HG03097 (cell line): Measurements from ENCODE around the gene SNRPN.
"Not testable (repeated sequence)": the region's sequence is repeated elsewhere in the genome, so short reads cannot be mapped to it uniquely, and the experiment has no call there.

ENCODE experiments used
- ATAC-seq: cut with Tn5 transposase; IDR thresholded peaks from one replicate; pipeline ENCODE4 v1.9.1; 2021; ENCODE audit not compliant: unreplicated experiment, low FRiP score

Gene SNRPN

GRCh38 chr15:24954783-24955530 is at the start of gene SNRPN, which contains the start of gene SNURF:
TSS of gene SNRPN (plus strand) at chr15:24954987. CDS start at chr15:24974454, 19,467 bp downstream.
TSS of gene SNURF (plus strand) at chr15:24954987. CDS start at chr15:24955049, 62 bp downstream.
- peak; percentile 51 for ATAC-seq

GRCh38 chr15:24916305-24917009 is 38.3 kb upstream of the SNRPN start:
- ATAC-seq: no peak

GRCh38 chr15:24917431-24917830 is 37.4 kb upstream of the SNRPN start:
- no peak for ATAC-seq

DNA sequence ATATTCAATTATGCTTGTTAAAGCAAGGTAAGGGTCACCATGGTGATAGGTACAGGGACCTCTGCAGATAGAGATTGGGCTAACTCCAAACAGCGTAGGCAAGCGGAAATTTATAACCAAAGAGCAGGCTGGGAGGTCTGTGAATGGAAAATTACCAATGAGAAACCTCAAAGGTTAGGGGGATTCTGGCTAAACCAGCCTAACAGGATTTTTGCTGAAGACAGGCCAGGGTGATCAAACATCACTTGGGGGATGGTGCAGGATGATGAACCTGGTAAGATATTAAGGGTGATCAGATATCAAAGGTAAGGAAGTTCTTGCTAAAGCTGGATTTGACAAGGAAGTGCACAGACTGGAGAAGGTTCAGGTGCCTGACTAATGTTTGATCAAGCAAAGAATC is 35.3 kb upstream of the SNRPN start:
- no peak for ATAC-seq

- not testable (repeated sequence) for ATAC-seq
Observed at GRCh38 chr15:24922781-24923180, 32.0 kb upstream of the SNRPN start.

- ATAC-seq: no peak
Observed at GRCh38 chr15:24924153-24924552, 30.6 kb upstream of the SNRPN start.

DNA sequence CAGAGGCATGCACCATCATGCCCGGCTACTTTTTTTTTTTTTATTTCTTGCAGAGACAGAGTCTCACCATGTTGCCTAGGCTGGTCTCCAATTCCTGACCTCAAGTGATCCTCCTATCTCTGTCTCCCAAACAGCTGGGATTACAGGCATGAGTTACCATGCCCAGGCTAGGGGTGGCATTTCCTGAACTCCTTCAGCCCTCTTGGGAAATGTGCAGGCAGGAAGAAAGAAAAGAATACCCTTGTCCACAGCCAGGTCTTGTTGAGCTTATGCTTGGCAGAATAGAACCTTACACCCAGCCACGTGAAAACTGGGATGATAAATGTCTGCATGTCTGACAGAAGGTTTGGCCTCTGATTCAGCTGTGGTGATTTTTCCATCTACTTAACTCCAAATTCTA is 30.2 kb upstream of the SNRPN start:
- ATAC-seq: no peak

DNA sequence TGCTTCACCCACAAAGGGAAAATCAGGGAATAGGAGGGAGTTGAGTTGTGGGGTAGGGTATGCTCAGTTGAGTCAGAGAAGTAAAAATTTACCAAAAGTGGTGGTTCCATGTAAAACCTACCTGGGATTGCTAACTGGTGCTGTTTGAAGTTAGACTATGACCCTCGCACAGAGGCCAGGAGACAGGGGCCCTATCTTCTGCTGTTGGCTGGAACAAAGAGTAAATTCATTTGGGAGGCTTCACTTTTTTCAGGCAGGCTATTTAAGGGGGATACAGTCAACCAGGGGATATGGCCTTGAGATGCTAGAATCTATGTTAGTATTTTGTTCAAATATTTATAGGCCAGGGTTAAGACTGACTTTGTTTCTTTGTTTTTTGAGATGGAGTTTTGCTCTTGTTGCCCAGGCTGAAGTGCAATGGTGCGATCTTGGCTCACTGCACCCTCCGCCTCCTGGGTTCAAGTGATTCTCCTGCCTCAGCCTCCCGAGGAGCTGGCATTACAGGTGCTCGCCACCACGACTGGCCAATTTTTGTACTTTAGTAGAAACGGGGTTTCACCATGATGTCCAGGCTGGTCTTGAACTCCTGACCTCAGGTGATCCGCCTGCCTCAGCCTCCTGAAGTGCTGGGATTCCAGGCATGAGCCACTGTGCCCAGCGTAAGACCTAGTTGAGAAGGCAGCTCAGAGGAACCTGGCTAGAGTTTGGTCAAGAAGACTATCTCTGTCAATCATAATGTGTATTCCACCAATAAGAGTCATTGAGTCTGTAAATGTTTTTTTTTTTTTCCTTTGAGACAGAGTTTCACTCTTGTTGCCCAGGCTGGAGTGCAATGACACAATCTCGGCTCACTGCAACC is 22.7 kb upstream of the SNRPN start:
- not testable (repeated sequence) for ATAC-seq

- no peak for ATAC-seq
Observed at GRCh38 chr15:24933716-24934115, 21.1 kb upstream of the SNRPN start.

DNA sequence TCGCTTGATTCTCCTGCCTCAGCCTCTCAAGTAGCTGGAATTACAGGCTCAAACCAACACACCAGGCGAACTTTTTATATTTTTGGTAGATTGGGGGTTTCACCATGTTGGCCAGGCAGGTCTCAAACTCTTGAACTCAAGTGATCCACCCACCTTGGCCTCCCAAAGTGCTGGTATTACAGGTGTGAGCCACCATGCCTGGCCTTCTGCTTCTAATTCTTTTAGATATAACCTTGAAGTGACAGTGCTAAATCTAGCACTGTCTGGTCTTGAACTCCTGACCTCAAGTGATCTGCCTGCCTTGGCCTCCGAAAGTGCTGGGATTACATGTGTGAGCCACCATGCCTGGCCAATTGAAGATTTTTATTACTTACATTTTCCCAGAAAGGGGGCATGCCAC is 16.6 kb upstream of the SNRPN start:
- not testable (repeated sequence) for ATAC-seq

DNA sequence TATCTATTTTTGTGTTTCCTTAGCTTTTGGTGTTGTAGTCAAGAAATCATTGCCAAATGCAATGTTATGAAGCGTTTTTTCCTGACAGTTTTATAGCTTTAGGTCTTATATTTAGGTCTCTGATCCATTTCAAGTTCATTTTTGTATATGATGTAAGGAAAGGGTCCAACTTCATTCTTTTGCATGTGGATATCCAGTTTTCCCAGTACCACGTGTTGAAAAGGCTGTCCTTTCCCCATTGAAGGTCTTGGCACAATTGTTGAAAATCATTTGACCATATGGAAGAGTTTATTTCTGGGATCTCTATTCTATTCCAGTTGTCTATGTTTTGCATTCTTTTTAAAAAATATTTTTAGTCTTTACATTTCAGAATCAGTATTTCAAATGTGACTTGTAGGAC is 14.6 kb upstream of the SNRPN start:
- ATAC-seq: no peak

DNA sequence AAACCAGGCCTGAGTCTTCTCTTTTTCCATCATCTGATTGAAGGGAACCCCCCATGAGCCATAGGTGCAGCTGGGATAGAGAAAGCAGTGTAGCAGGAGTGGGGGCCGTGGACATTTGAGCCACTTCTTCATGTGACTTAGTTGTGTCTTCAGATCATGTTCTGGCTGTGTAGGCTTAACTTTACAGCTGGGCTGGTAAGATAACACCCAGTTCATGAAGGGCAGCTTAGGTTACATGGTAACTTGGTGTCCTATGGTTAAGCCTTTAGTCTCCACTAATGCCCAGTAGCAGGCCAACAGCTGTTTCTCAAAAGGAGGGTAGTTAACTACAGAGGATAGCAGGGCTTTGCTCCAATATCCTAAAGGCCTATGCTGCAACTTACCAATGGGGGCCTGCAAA is 11.4 kb upstream of the SNRPN start:
- no peak for ATAC-seq

GRCh38 chr15:24944954-24945353 is 9.8 kb upstream of the SNRPN start:
- ATAC-seq: no peak

DNA sequence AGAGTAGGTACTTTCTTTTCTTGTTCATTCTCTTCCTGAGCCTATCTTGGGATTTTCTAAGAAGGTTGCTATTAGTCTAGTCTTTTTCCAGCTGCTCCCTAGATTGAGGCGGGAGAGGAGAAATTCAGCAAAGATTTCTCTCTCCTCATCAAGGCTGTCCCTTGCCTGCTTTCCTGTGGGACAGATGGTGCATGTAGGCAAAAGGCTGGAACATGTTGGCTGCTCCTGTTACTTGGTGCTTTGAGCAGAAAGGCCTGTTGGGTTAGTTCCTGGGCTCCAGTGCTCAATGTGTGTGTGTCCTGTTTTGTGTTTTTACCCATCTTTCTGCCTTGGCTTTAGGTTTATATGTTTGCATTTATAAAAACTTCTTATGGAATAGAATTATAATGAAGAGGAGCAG is 9.1 kb upstream of the SNRPN start:
- no peak for ATAC-seq

DNA sequence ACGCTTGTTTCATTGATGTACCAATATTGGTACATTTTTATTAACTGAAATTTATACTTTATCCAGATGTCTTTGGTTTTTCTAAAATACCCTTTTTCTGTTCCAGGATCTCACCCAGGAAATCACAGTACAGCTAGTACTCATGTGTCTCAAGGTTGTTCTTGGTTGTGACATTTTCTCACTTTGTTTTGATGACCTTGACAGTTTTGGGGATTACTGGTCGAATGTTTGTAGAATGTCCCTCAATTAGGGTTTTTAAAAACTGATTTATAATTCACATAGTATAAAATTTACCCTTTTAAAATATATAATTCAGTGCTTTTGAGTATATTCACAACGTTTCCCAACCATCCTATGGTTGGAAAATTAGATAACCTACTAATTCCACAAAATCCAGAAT is 6.3 kb upstream of the SNRPN start:
- ATAC-seq: no peak

DNA sequence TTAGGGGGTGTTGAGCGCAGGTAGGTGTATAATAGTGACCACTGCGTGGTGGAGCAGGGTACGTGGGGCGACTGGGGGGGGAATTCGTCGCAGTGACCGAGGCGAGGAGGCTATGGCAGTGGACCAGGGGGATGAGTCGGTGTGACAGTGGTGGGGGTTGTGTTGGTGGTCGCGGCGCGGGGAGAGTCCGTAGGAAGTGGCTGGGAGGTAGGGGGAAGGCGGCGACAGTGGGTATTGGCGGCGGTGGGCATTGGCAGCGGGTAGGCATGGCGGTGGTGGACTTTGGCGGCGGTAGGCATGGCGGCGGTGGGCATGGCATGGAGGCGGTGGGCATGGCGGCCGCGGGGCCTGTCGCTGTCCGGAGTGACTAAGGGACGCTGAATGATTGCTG is 739 bp downstream of the SNRPN start:
- no peak for ATAC-seq

DNA sequence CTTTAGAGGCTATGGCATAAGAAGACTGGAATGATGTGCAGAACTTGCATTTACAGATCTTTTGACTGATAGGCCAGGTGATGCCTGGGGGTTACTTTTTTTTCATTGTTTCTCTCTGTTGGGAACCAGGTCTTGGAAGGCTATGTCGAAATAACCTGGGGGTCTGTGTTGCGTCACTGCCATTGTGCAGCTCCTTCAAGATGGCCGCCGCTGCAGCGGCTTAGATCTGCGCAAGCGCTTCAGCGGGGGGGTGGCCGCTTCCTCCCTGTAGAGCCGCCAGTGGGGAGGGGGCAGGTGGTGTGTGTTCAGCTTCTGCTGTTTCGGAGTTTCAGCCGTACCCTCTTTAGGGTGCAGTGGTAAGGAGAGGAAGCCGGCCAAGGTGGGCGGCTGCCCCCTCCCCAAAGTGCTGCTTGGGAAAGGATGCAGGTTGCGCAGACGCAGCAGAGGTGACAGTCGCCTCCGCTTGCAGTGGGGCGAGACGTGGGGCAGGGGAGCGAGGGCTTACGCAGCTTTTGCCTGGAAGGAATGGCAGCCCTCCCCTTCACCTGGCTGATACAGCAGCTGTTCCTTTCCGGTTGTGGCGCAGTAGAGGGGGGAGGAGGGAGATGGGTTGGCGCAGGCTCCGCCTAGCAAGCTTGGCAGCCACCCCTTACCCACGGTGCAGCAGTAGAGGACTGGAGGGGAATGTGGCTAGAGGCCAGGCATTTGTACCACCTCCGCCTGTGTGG is 1.5 kb downstream of the SNRPN start:
- peak; percentile 62 for ATAC-seq

- ATAC-seq: no peak
Observed at GRCh38 chr15:24957691-24958090, 2.9 kb downstream of the SNRPN start.

DNA sequence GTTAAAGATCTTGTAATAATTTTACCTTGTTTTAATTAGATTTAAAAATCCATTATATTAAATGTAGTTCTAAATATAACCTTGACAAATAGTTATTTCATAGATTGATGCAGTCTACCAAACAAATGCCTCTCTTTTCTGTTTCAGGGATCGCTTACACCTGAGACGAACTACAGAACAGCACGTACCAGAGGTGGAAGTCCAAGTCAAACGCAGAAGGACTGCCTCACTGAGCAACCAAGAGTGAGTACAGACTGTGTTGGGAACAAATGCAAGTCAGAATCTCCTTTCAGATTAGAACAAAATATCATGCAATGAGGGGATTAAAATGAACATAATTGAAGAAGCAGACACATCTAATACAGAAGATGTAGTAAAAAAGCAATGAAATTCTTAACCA is 7.2 kb downstream of the SNRPN start:
- ATAC-seq: no peak

- ATAC-seq: no peak
Observed at GRCh38 chr15:24962880-24963279, 8.1 kb downstream of the SNRPN start.
